Activated T-helper 17 cell treated with anti-CD3 and anti-CD28 coated beads, Interleukin-2, amount 50 U/mL, for 72 hours (primary cell): ENCODE data around the gene SURF6. TPM values are rescaled to one million over a fixed set of nuclear protein-coding genes. Genes with fewer than 3 reads are reported as not detected.

Experiments
- ATAC-seq: fragments of 150-1000 bp; cut with Tn5 transposase; replicated peaks from 2 replicates; pipeline ENCODE4 v1.10.0; 2021; ENCODE audit warnings: mild to moderate bottlenecking, moderate library complexity
- H3K27ac Mint-ChIP-seq: one replicate; pipeline ENCODE4 v1.8.0; 2022; ENCODE audit warnings: mixed read lengths
- H3K27me3 Mint-ChIP-seq: one replicate; pipeline ENCODE4 v1.8.0; 2022; ENCODE audit warnings: mixed read lengths
- H3K36me3 Mint-ChIP-seq: one replicate; pipeline ENCODE4 v1.8.0; 2022; ENCODE audit warnings: low read depth, mild to moderate bottlenecking, mixed read lengths
- H3K4me1 Mint-ChIP-seq: one replicate; pipeline ENCODE4 v1.8.0; 2022; ENCODE audit warnings: mixed read lengths
- H3K4me3 Mint-ChIP-seq: one replicate; pipeline ENCODE4 v1.8.0; 2022; ENCODE audit warnings: mild to moderate bottlenecking, mixed read lengths
- H3K9me3 Mint-ChIP-seq: one replicate; pipeline ENCODE4 v1.8.0; 2022; ENCODE audit warnings: mixed read lengths
- total RNA-seq, 2 donors: library from RNA; stranded (reverse); gene quantifications; one replicate each; pipeline ENCODE4 v1.2.3, GENCODE V29; 2022

Gene SURF6
- total RNA-seq, 2 donors from 2014 or later, result 17.4 to 26.3 TPM

- Mint-ChIP-seq H3K4me1 (peaks cover 25% of the 10 kb centered on the region), H3K9me3 (no peaks in the 10 kb centered on the region), H3K4me3 (peak overlapping the region; percentile 94), H3K27me3 (no peaks in the 10 kb centered on the region), H3K27ac (peak overlapping the region; percentile 92), H3K36me3 (peaks cover 56% of the 10 kb centered on the region)
- peak; percentile 27 for ATAC-seq
Measured at GRCh38 chr9:133374612-133375115, 38.7 kb upstream of the SURF6 start.

GRCh38 chr9:133372144-133372543 lies 36.2 kb upstream of the SURF6 start:
- peaks cover 81% of the 10 kb centered on the region for H3K36me3 Mint-ChIP-seq
- H3K4me3 Mint-ChIP-seq, result peak overlapping the region; percentile 94
- no peak for ATAC-seq
- H3K27me3 Mint-ChIP-seq, result no peaks in the 10 kb centered on the region
- peaks cover 38% of the 10 kb centered on the region for H3K4me1 Mint-ChIP-seq
- no peaks in the 10 kb centered on the region for H3K9me3 Mint-ChIP-seq
- H3K27ac Mint-ChIP-seq, result peak overlapping the region; percentile 92

- H3K4me1 Mint-ChIP-seq, result peaks cover 38% of the 10 kb centered on the region
- peaks cover 90% of the 10 kb centered on the region for H3K36me3 Mint-ChIP-seq
- no peaks in the 10 kb centered on the region for H3K9me3 Mint-ChIP-seq
- peak; percentile 73 for ATAC-seq
- H3K27me3 Mint-ChIP-seq, result no peaks in the 10 kb centered on the region
- peak overlapping the region; percentile 94 for H3K4me3 Mint-ChIP-seq
- peak overlapping the region; percentile 92 for H3K27ac Mint-ChIP-seq
Measured at GRCh38 chr9:133371261-133371711, 35.3 kb upstream of the SURF6 start.

GRCh38 chr9:133370685-133371084 lies 34.7 kb upstream of the SURF6 start:
- peaks cover 96% of the 10 kb centered on the region for H3K36me3 Mint-ChIP-seq
- H3K4me1 Mint-ChIP-seq, result peaks cover 38% of the 10 kb centered on the region
- ATAC-seq, result peak; percentile 25
- H3K9me3 Mint-ChIP-seq, result no peaks in the 10 kb centered on the region
- peak overlapping the region; percentile 94 for H3K4me3 Mint-ChIP-seq
- H3K27me3 Mint-ChIP-seq, result no peaks in the 10 kb centered on the region
- peak overlapping the region; percentile 92 for H3K27ac Mint-ChIP-seq

DNA sequence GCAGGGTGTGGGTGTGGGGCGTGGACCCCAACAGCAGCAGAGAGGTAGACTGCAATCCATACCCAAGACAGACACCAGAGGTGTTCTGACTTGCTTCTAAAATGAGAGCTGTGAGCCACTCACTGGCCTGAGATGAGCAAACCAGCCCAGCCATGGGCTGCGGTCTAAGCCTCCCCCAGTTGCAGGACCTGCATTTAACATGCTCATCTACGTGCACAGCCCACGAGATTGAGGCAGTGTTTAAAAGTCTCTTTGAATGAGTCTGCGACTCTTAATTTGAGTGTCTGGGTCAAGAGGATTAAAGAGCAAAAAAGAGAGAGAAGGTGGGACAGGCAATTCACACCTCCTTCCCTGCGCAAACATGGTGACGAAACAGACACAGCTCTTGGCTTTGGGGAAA lies 33.9 kb upstream of the SURF6 start:
- Mint-ChIP-seq H3K27me3 (no peaks in the 10 kb centered on the region), H3K36me3 (peaks cover 99% of the 10 kb centered on the region), H3K4me3 (peak overlapping the region; percentile 94), H3K4me1 (peaks cover 38% of the 10 kb centered on the region), H3K27ac (peak overlapping the region; percentile 92), H3K9me3 (no peaks in the 10 kb centered on the region)
- ATAC-seq, result peak; percentile 54

- H3K4me1 Mint-ChIP-seq, result peaks cover 38% of the 10 kb centered on the region
- no peaks in the 10 kb centered on the region for H3K27me3 Mint-ChIP-seq
- no peak for ATAC-seq
- no peaks in the 10 kb centered on the region for H3K9me3 Mint-ChIP-seq
- H3K4me3 Mint-ChIP-seq, result peak overlapping the region; percentile 94
- H3K27ac Mint-ChIP-seq, result peak overlapping the region; percentile 92
- H3K36me3 Mint-ChIP-seq, result peaks cover 99% of the 10 kb centered on the region
Measured at GRCh38 chr9:133369422-133369821, 33.4 kb upstream of the SURF6 start.

GRCh38 chr9:133368249-133368881 lies 32.4 kb upstream of the SURF6 start:
- ATAC-seq, result no peak
- H3K4me3 Mint-ChIP-seq, result peak overlapping the region; percentile 94
- no peaks in the 10 kb centered on the region for H3K9me3 Mint-ChIP-seq
- H3K27me3 Mint-ChIP-seq, result no peaks in the 10 kb centered on the region
- peak overlapping the region; percentile 92 for H3K27ac Mint-ChIP-seq
- peaks cover 38% of the 10 kb centered on the region for H3K4me1 Mint-ChIP-seq
- H3K36me3 Mint-ChIP-seq, result peaks cover 99% of the 10 kb centered on the region

GRCh38 chr9:133367778-133368177 lies 31.8 kb upstream of the SURF6 start:
- Mint-ChIP-seq H3K9me3 (no peaks in the 10 kb centered on the region), H3K27me3 (no peaks in the 10 kb centered on the region), H3K4me3 (peak overlapping the region; percentile 94), H3K36me3 (peaks cover 99% of the 10 kb centered on the region), H3K27ac (no peak overlapping the region), H3K4me1 (peaks cover 36% of the 10 kb centered on the region)
- ATAC-seq, result no peak

- no peaks in the 10 kb centered on the region for H3K27me3 Mint-ChIP-seq
- H3K9me3 Mint-ChIP-seq, result no peaks in the 10 kb centered on the region
- no peak for ATAC-seq
- peaks cover 31% of the 10 kb centered on the region for H3K4me1 Mint-ChIP-seq
- peaks cover 99% of the 10 kb centered on the region for H3K36me3 Mint-ChIP-seq
- no peak overlapping the region for H3K4me3 Mint-ChIP-seq
- no peak overlapping the region for H3K27ac Mint-ChIP-seq
Measured at GRCh38 chr9:133367221-133367620, 31.2 kb upstream of the SURF6 start.

DNA sequence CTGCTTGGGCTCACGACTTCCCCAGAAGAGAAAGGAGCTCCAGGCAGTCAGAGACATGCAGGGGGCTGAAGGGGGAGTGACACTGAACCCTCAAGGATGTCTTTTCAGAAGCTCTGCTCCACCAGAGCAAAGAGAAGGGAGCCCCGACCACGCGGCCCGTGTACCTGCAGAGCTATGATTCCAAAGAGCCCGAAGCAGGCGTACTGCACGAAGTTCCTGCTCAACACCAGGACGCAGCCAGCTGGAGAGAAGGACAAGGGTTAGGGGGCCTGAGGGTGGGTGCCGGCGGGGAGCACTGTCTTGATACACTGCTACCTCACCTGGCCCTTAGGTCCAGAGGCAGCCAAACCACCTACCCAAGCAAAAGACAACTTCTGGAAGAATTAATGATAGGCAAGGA lies 30.4 kb upstream of the SURF6 start:
- Mint-ChIP-seq H3K27me3 (no peaks in the 10 kb centered on the region), H3K36me3 (peaks cover 100% of the 10 kb centered on the region), H3K4me1 (peaks cover 37% of the 10 kb centered on the region), H3K27ac (no peak overlapping the region), H3K9me3 (no peaks in the 10 kb centered on the region), H3K4me3 (no peak overlapping the region)
- ATAC-seq, result no peak

DNA sequence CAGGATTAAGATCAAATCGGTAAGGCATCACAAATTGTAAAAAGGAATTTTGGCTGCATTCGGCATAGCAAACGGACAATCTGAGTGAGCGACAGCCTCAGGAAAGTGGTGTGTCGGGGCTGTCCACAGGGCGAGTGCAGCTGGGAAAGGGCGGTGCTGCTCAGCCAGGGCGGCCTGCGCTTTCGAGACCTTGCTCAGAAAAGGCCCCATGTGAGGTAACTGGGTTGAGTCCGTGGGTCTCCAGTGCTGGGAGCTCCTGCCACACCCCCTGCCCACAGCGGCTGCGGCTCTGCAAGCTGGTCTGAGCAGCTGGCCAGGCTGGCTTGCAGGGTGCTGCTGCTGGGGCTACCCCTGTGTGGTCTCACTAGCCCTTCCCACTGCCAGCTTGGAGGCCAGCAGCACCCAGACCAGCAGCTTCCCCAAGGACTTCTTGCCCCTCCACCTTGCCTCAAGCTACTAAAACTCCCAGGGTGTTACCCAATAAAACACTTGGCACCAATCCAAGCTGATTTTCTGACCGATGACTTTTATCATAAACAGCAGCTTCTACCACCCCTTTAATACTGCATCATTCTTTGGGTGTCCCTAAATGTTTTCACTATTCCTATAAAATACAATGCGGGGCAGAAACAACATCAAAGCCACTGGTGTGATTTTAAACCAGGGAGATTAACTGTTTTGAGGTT lies 26.5 kb upstream of the SURF6 start:
- ATAC-seq, result no peak
- H3K4me1 Mint-ChIP-seq, result peaks cover 35% of the 10 kb centered on the region
- no peaks in the 10 kb centered on the region for H3K9me3 Mint-ChIP-seq
- H3K4me3 Mint-ChIP-seq, result no peak overlapping the region
- no peaks in the 10 kb centered on the region for H3K27me3 Mint-ChIP-seq
- H3K27ac Mint-ChIP-seq, result peak overlapping the region; percentile 55
- H3K36me3 Mint-ChIP-seq, result peaks cover 98% of the 10 kb centered on the region

- peak overlapping the region; percentile 41 for H3K4me3 Mint-ChIP-seq
- H3K4me1 Mint-ChIP-seq, result peaks cover 35% of the 10 kb centered on the region
- no peaks in the 10 kb centered on the region for H3K9me3 Mint-ChIP-seq
- H3K27ac Mint-ChIP-seq, result peak overlapping the region; percentile 55
- no peaks in the 10 kb centered on the region for H3K27me3 Mint-ChIP-seq
- no peak for ATAC-seq
- H3K36me3 Mint-ChIP-seq, result peaks cover 90% of the 10 kb centered on the region
Measured at GRCh38 chr9:133361507-133362092, 25.6 kb upstream of the SURF6 start.

DNA sequence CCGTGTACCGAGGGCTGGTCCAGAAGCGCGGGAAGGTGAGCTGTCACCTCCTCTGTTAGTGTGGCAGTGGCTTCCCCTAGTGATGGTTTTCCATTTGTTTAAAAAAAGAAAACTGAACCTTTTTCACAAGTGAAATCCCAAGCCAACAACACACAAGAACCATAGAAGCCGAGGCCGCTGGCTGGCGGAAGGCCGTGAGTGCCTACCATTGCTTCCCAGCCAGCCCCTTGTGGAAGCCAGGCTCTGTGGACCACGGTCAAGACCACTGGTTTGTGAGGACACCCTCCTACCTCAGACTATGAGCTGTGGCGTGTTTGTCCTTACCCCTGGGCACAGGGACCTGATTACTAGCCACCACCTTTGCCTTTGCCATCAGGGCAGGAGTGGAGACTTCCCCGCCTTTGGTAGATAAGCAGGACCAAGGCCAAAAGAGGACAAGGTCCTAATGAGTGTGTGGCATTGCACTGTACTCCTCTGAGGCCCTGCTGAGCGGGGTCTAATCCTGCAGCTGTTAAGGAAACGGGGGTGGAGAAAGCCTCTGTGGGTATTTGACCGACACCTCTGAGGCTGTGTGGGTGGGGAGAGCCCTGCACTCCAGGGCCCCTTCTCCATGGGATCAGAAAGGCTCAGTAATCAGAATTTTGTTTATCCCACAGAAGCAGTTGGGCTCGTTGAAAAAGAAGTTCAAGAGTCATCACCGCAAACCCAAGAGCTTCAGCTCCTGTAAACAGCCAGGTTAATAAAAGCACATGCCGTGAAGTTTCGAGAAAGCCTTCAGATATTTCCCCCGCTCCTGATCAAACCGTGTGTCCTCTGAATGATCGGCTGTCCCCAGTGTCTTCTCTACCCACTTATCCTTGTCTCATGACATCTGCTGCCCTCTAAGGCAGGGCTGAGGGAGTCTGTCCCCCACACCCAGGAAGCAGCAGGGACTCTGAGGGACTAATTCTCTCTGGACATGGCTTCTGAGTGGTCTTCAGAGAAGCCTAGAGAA lies 24.7 kb upstream of the SURF6 start:
- Mint-ChIP-seq H3K9me3 (no peaks in the 10 kb centered on the region), H3K27me3 (no peaks in the 10 kb centered on the region), H3K4me1 (peaks cover 35% of the 10 kb centered on the region), H3K4me3 (peak overlapping the region; percentile 41), H3K36me3 (peaks cover 80% of the 10 kb centered on the region), H3K27ac (peak overlapping the region; percentile 55)
- ATAC-seq, result peak; percentile 20
